ENCODE results near the gene PSORS1C2.

GRCh38 chr6:31110825-31111582 lies 27.9 kb downstream of the PSORS1C2 start:
- TF ChIP-seq, protein P1, sequence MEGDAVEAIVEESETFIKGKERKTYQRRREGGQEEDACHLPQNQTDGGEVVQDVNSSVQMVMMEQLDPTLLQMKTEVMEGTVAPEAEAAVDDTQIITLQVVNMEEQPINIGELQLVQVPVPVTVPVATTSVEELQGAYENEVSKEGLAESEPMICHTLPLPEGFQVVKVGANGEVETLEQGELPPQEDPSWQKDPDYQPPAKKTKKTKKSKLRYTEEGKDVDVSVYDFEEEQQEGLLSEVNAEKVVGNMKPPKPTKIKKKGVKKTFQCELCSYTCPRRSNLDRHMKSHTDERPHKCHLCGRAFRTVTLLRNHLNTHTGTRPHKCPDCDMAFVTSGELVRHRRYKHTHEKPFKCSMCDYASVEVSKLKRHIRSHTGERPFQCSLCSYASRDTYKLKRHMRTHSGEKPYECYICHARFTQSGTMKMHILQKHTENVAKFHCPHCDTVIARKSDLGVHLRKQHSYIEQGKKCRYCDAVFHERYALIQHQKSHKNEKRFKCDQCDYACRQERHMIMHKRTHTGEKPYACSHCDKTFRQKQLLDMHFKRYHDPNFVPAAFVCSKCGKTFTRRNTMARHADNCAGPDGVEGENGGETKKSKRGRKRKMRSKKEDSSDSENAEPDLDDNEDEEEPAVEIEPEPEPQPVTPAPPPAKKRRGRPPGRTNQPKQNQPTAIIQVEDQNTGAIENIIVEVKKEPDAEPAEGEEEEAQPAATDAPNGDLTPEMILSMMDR (IDR thresholded peaks at IDR 0.05; ENCODE audit: poor library complexity), result no peak
- TF ChIP-seq EZH2phosphoT487 (IDR thresholded peaks at IDR 0.05; ENCODE audit: low read depth, severe bottlenecking, unreplicated experiment), result no peak

All from hepatocyte (in vitro differentiated cells).